Measurements from ENCODE around the gene FGF12. TPM values are rescaled to one million over a fixed set of nuclear protein-coding genes. Genes with fewer than 3 reads are reported as not detected.

Gene FGF12
- total RNA-seq, 1 experiment from 2014 or later, result 0.07 TPM

- Histone ChIP-seq H3K9me3 (ENCODE audit: control insufficient read depth in 1 of 2, insufficient read depth in 1 of 2, low read depth in 1 of 2, low read length in 2 of 2) (no peaks in the 10 kb centered on the region), H3K27ac (ENCODE audit: low read depth, low read length) (no peak overlapping the region), H3K4me1 (ENCODE audit: control insufficient read depth in 1 of 2, insufficient read depth in 2 of 2, low read length in 2 of 2) (no peaks in the 10 kb centered on the region), H3K27me3 (ENCODE audit: insufficient read depth, low read length) (peaks cover 20% of the 10 kb centered on the region), H2AFZ (ENCODE audit: low read depth, low read length, poor library complexity, severe bottlenecking) (no peak overlapping the region), H3K9ac (ENCODE audit: low read length) (no peak overlapping the region), H3K4me3 (replicated peaks in 1 of 2; ENCODE audit: low read depth in 1 of 2, low read length in 2 of 2) (no peak overlapping the region), H3K9me2 (ENCODE audit: insufficient read depth) (no peaks in the 10 kb centered on the region), H4K20me1 (ENCODE audit: insufficient read depth) (no peaks in the 10 kb centered on the region), H3K4me2 (ENCODE audit: low read length) (no peak overlapping the region), H3K36me3 (ENCODE audit: control insufficient read depth in 1 of 2, insufficient read depth in 2 of 2, low read length in 2 of 2) (no peaks in the 10 kb centered on the region), H3K79me2 (ENCODE audit: insufficient read depth, low read length) (no peaks in the 10 kb centered on the region)
- intact Hi-C loops (cut with micrococcal nuclease), result no loop called here
- ChIA-PET CTCF (no interaction called here), RAD21 (ENCODE audit: low non-redundant PET in 1 of 2, low total read pairs in 2 of 2, uncharacterized antibody in 2 of 2, unreplicated experiment in 2 of 2) (no interaction called here), POLR2A (no interaction called here)
- DNase-seq (ENCODE audit: low read depth, low spot score) (no peak), ATAC-seq (no peak)
- TF ChIP-seq EGR1 (IDR thresholded peaks at IDR 0.05; ENCODE audit: low read depth) (no peak), MAX (IDR thresholded peaks at IDR 0.05) (no peak), ZFX (IDR thresholded peaks at IDR 0.05) (no peak), EZH2 (IDR thresholded peaks at IDR 0.05) (no peak), ELF1 (IDR thresholded peaks at IDR 0.05; ENCODE audit: borderline replicate concordance, low read depth) (no peak), ATF3 (IDR thresholded peaks at IDR 0.05) (no peak), YY1 (IDR thresholded peaks at IDR 0.05; ENCODE audit: extremely low read depth, insufficient replicate concordance, low read depth, low read length) (no peak), SRF (IDR thresholded peaks at IDR 0.05; ENCODE audit: low read depth) (no peak), CBX3 (IDR thresholded peaks at IDR 0.05; ENCODE audit: low read depth) (no peak), EZH2phosphoT487 (IDR thresholded peaks at IDR 0.05; ENCODE audit: borderline replicate concordance) (no peak), RAD21 (IDR thresholded peaks at IDR 0.05; ENCODE audit: low read depth) (no peak), CEBPB (IDR thresholded peaks at IDR 0.05; ENCODE audit: low read depth) (no peak), REST (IDR thresholded peaks at IDR 0.05; ENCODE audit: low read depth) (no peak), SP1 (IDR thresholded peaks at IDR 0.05; ENCODE audit: low read depth) (no peak), SIN3A (IDR thresholded peaks at IDR 0.05; ENCODE audit: low read depth) (no peak), FOSL1 (IDR thresholded peaks at IDR 0.05; ENCODE audit: low read depth) (no peak), CTCF (IDR thresholded peaks at IDR 0.05 in 2 of 3, conservative IDR thresholded peaks at IDR 0.05 in 1 of 3; ENCODE audit: borderline replicate concordance in 1 of 3, insufficient read depth in 1 of 3, low read depth in 2 of 3, low read length in 2 of 3) (no peak), ZNF274 (IDR thresholded peaks at IDR 0.05; ENCODE audit: low read depth, low read length) (no peak), ZBTB33 (IDR thresholded peaks at IDR 0.05; ENCODE audit: extremely low read depth, insufficient replicate concordance, low read length) (no peak), POLR2AphosphoS5 (IDR thresholded peaks at IDR 0.05; ENCODE audit: low read depth, low read length) (no peak)
- BruUV-seq (replicated peaks), result no TSS peak
Measured at GRCh38 chr3:192731233-192731632, 3.9 kb upstream of the FGF12 start.
